ENCODE results near the gene CWC22.

CWC22 gene

DNA sequence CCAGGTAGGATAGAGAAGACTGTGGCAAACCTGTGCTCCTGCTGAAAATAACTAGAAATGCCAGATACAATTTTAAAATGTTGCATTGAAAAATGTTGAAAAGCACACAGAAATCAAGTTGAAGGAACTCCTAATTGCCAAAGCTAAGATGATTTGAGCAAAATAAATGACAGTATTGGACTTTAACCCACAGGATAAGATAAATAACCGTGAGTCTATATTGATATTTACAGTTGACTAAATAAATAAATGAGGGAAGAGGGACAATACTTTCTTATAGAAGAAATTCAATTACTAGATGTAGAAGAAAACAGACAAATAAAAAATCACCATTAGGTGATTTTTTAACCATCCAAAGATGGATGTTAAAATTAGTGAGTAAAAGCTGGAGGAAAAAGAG is 59.0 kb downstream of the CWC22 start:
- no peak overlapping the region for H3K4me3 ChIP-seq (replicated peaks; ENCODE audit: insufficient read depth, low read length)
- DNase-seq (ENCODE audit: low read depth in 1 of 2, low spot score in 1 of 2): no peak
- H3K27ac ChIP-seq (replicated peaks): no peak overlapping the region
- no peaks in the 10 kb centered on the region for H3K27me3 ChIP-seq (ENCODE audit: insufficient read depth, poor library complexity, severe bottlenecking)
- TF ChIP-seq, protein P1, sequence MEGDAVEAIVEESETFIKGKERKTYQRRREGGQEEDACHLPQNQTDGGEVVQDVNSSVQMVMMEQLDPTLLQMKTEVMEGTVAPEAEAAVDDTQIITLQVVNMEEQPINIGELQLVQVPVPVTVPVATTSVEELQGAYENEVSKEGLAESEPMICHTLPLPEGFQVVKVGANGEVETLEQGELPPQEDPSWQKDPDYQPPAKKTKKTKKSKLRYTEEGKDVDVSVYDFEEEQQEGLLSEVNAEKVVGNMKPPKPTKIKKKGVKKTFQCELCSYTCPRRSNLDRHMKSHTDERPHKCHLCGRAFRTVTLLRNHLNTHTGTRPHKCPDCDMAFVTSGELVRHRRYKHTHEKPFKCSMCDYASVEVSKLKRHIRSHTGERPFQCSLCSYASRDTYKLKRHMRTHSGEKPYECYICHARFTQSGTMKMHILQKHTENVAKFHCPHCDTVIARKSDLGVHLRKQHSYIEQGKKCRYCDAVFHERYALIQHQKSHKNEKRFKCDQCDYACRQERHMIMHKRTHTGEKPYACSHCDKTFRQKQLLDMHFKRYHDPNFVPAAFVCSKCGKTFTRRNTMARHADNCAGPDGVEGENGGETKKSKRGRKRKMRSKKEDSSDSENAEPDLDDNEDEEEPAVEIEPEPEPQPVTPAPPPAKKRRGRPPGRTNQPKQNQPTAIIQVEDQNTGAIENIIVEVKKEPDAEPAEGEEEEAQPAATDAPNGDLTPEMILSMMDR (IDR thresholded peaks at IDR 0.05; ENCODE audit: insufficient read depth, low read length): no peak
- TF ChIP-seq, protein P2, sequence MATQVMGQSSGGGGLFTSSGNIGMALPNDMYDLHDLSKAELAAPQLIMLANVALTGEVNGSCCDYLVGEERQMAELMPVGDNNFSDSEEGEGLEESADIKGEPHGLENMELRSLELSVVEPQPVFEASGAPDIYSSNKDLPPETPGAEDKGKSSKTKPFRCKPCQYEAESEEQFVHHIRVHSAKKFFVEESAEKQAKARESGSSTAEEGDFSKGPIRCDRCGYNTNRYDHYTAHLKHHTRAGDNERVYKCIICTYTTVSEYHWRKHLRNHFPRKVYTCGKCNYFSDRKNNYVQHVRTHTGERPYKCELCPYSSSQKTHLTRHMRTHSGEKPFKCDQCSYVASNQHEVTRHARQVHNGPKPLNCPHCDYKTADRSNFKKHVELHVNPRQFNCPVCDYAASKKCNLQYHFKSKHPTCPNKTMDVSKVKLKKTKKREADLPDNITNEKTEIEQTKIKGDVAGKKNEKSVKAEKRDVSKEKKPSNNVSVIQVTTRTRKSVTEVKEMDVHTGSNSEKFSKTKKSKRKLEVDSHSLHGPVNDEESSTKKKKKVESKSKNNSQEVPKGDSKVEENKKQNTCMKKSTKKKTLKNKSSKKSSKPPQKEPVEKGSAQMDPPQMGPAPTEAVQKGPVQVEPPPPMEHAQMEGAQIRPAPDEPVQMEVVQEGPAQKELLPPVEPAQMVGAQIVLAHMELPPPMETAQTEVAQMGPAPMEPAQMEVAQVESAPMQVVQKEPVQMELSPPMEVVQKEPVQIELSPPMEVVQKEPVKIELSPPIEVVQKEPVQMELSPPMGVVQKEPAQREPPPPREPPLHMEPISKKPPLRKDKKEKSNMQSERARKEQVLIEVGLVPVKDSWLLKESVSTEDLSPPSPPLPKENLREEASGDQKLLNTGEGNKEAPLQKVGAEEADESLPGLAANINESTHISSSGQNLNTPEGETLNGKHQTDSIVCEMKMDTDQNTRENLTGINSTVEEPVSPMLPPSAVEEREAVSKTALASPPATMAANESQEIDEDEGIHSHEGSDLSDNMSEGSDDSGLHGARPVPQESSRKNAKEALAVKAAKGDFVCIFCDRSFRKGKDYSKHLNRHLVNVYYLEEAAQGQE (IDR thresholded peaks at IDR 0.05; ENCODE audit: insufficient replicate concordance, low read depth): no peak
- TF ChIP-seq POLR2AphosphoS5 (IDR thresholded peaks at IDR 0.05; ENCODE audit: low read depth): no peak
- no peak for TF ChIP-seq SPI1 (IDR thresholded peaks at IDR 0.05; ENCODE audit: borderline replicate concordance, low read depth)
- TF ChIP-seq GABPA (IDR thresholded peaks at IDR 0.05; ENCODE audit: low read depth): no peak

DNA sequence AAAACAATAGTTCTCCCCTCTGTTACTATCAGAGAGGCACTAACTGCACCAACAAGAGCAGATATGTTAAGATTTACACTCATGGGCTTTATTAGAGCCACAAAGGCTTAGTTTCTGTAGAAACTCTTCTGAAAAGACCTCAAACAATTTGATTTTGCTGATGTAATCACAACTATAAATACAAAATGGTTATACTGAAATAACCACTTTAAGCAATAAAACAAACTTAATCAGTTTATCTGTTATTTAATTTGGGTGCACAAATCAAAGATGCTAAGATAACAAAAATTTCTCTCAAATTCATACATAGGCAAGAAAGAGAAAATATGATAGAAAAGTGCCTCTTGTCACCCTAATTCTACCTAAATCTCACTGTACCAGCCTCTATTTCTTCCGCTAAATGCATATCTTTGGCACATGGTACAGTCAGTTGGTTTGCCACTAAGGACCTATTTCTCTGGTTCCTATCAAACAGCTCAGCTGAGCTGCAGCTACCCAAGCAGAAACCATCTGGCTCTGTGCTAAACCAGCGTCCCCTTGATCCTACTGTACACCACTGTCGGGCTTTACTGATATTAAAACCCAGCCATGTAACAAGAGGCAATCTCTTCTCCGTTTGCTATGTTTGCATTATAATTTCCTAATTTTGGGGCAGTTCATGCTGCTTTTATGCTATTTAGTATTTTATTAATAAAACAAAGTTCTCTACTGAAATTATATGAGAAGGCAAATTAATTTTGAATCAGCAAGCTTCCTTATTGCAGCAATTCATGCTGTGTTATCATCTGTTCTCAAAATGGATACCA is 60.1 kb downstream of the CWC22 start:
- Histone ChIP-seq H3K27ac (replicated peaks) (no peak overlapping the region), H3K27me3 (ENCODE audit: insufficient read depth, poor library complexity, severe bottlenecking) (no peaks in the 10 kb centered on the region), H3K4me3 (replicated peaks; ENCODE audit: insufficient read depth, low read length) (no peak overlapping the region)
- TF ChIP-seq, protein P1 (IDR thresholded peaks at IDR 0.05; ENCODE audit: insufficient read depth, low read length): no peak
- TF ChIP-seq SPI1 (IDR thresholded peaks at IDR 0.05; ENCODE audit: borderline replicate concordance, low read depth) (no peak), POLR2AphosphoS5 (IDR thresholded peaks at IDR 0.05; ENCODE audit: low read depth) (no peak), GABPA (IDR thresholded peaks at IDR 0.05; ENCODE audit: low read depth) (no peak)
- TF ChIP-seq, protein P2 (IDR thresholded peaks at IDR 0.05; ENCODE audit: insufficient replicate concordance, low read depth): no peak
- no peak for DNase-seq (ENCODE audit: low read depth in 1 of 2, low spot score in 1 of 2)

DNA sequence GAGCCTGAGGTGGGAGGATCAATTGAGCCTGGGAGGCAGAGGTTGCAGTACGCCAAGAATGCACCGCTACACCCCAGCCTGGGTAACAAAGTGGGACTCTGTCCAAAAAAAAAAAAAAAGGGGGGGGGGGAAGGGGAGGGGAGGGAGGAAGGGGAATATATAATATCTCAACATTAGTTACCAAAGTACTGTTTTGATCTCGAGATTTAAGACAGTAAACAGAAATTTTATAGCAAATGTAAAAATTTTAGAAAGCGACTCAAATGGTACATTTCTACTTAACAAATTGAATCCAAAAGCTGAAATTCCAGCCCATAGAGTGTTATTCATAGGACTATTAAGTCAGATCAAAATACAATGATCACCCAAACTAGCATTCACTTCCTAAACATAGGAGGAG is 60.8 kb downstream of the CWC22 start:
- Histone ChIP-seq H3K27me3 (ENCODE audit: insufficient read depth, poor library complexity, severe bottlenecking) (no peaks in the 10 kb centered on the region), H3K27ac (replicated peaks) (no peak overlapping the region), H3K4me3 (replicated peaks; ENCODE audit: insufficient read depth, low read length) (no peak overlapping the region)
- TF ChIP-seq, protein P1 (IDR thresholded peaks at IDR 0.05; ENCODE audit: insufficient read depth, low read length): no peak
- TF ChIP-seq, protein P2 (IDR thresholded peaks at IDR 0.05; ENCODE audit: insufficient replicate concordance, low read depth): no peak
- TF ChIP-seq GABPA (IDR thresholded peaks at IDR 0.05; ENCODE audit: low read depth) (no peak), SPI1 (IDR thresholded peaks at IDR 0.05; ENCODE audit: borderline replicate concordance, low read depth) (no peak), POLR2AphosphoS5 (IDR thresholded peaks at IDR 0.05; ENCODE audit: low read depth) (no peak)
- DNase-seq (ENCODE audit: low read depth in 1 of 2, low spot score in 1 of 2): no peak
